Keratinocyte (primary cell): ENCODE results near the gene SMIM22.

Experiments used
- EZH2 ChIP-seq: IDR thresholded peaks from one replicate; pipeline ENCODE4 v1.6.1; 2012; ENCODE audit warnings: inconsistent platforms, mild to moderate bottlenecking, low read length, moderate library complexity
- TF ChIP-seq, protein P1 (sequence below), 3 experiments: IDR thresholded peaks in 1 of 3; conservative IDR thresholded peaks in 1 of 3; optimal IDR thresholded peaks in 1 of 3; 2 replicates in 2 of 3; 3 replicates in 1 of 3; pipeline versions ENCODE3 to v1.5.1; 2011; ENCODE audit warnings: low read length in 3 of 3, mild to moderate bottlenecking in 3 of 3, moderate library complexity in 2 of 3, control low read depth in 1 of 3, inconsistent platforms in 1 of 3; ENCODE audit not compliant: insufficient read depth in 2 of 3; ENCODE audit errors: extremely low read depth in 1 of 3

DNA sequence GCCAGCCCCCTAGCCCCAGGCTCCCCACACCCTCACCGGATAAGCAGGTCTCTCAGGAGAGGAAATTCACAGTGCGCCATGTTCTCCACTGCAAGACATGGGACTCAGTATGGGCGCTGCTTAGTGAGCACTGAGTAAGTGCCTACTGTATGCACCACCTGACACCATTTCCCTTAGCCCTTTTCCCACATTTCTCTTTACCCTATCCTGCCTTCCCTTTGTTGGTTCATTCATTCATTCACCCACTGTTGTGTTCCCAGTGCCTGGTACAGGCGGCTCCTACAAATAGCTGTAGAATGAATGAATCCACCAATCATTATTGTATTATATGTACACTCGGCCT, 17.1 kb upstream of the SMIM22 start:
- TF ChIP-seq EZH2, result no peak
- TF ChIP-seq, protein P1, sequence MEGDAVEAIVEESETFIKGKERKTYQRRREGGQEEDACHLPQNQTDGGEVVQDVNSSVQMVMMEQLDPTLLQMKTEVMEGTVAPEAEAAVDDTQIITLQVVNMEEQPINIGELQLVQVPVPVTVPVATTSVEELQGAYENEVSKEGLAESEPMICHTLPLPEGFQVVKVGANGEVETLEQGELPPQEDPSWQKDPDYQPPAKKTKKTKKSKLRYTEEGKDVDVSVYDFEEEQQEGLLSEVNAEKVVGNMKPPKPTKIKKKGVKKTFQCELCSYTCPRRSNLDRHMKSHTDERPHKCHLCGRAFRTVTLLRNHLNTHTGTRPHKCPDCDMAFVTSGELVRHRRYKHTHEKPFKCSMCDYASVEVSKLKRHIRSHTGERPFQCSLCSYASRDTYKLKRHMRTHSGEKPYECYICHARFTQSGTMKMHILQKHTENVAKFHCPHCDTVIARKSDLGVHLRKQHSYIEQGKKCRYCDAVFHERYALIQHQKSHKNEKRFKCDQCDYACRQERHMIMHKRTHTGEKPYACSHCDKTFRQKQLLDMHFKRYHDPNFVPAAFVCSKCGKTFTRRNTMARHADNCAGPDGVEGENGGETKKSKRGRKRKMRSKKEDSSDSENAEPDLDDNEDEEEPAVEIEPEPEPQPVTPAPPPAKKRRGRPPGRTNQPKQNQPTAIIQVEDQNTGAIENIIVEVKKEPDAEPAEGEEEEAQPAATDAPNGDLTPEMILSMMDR (optimal IDR thresholded peaks at IDR 0.05 in 1 of 3, IDR thresholded peaks at IDR 0.05 in 1 of 3, conservative IDR thresholded peaks at IDR 0.05 in 1 of 3; ENCODE audit: extremely low read depth in 1 of 3, insufficient read depth in 2 of 3, low read length in 3 of 3), result no peak
